Hepatocyte (in vitro differentiated cells): ENCODE data around the gene RASSF8.

Experiments used
- EZH2phosphoT487 ChIP-seq: fragments of 200-600 bp; sonication (generic); IDR thresholded peaks from one replicate; pipeline ENCODE4 v1.6.1; 2018; ENCODE audit warnings: antibody characterized with exemption, mild to moderate bottlenecking, low read depth, moderate library complexity; ENCODE audit not compliant: unreplicated experiment, severe bottlenecking
- TF ChIP-seq, protein P1 (sequence below): fragments of 200-600 bp; sonication (generic); IDR thresholded peaks from 2 replicates; pipeline ENCODE4 v1.5.1; 2016; ENCODE audit warnings: antibody characterized with exemption, mild to moderate bottlenecking; ENCODE audit not compliant: poor library complexity

- TF ChIP-seq EZH2phosphoT487: no peak
- TF ChIP-seq, protein P1, sequence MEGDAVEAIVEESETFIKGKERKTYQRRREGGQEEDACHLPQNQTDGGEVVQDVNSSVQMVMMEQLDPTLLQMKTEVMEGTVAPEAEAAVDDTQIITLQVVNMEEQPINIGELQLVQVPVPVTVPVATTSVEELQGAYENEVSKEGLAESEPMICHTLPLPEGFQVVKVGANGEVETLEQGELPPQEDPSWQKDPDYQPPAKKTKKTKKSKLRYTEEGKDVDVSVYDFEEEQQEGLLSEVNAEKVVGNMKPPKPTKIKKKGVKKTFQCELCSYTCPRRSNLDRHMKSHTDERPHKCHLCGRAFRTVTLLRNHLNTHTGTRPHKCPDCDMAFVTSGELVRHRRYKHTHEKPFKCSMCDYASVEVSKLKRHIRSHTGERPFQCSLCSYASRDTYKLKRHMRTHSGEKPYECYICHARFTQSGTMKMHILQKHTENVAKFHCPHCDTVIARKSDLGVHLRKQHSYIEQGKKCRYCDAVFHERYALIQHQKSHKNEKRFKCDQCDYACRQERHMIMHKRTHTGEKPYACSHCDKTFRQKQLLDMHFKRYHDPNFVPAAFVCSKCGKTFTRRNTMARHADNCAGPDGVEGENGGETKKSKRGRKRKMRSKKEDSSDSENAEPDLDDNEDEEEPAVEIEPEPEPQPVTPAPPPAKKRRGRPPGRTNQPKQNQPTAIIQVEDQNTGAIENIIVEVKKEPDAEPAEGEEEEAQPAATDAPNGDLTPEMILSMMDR: no peak
Measured at GRCh38 chr12:26058818-26059217, 100.3 kb downstream of the RASSF8 start.
